Limb (tissue), 2 donors: Measurements from ENCODE around the gene MBP.

Source experiments
- DNase-seq, 2 donors: peaks; one replicate each; pipeline ENCODE4 v3.0.0-alpha.2; 2016; ENCODE audit errors: extremely low spot score in 2 of 2

MBP gene

GRCh38 chr18:77114415-77115191, 18.0 kb downstream of the MBP start:
- DNase-seq = peak in 1 of 2 donors; percentile 32

- DNase-seq = no peak
Measured at GRCh38 chr18:77114152-77114414, 18.5 kb downstream of the MBP start.

- DNase-seq = peak in 1 of 2 donors; percentile 10
Measured at GRCh38 chr18:77113361-77114151, 19.0 kb downstream of the MBP start.

- no peak for DNase-seq
Measured at GRCh38 chr18:77112747-77113092, 19.9 kb downstream of the MBP start.

GRCh38 chr18:77111951-77112746, 20.4 kb downstream of the MBP start:
- DNase-seq = peak in 1 of 2 donors; percentile 21

- peak in 1 of 2 donors; percentile 20 for DNase-seq
Measured at GRCh38 chr18:77111449-77111848, 21.1 kb downstream of the MBP start.

GRCh38 chr18:77110936-77111335, 21.6 kb downstream of the MBP start:
- peak in 1 of 2 donors; percentile 11 for DNase-seq

- peak in 1 of 2 donors; percentile 14 for DNase-seq
Measured at GRCh38 chr18:77110400-77110799, 22.2 kb downstream of the MBP start.

- DNase-seq = no peak
Measured at GRCh38 chr18:77109648-77110019, 22.9 kb downstream of the MBP start.

GRCh38 chr18:77108821-77109647, 23.5 kb downstream of the MBP start:
- peak in 1 of 2 donors; percentile 9 for DNase-seq

- peak; percentile 49 to 67 for DNase-seq
Measured at GRCh38 chr18:77108001-77108692, 24.4 kb downstream of the MBP start.

- DNase-seq = no peak
Measured at GRCh38 chr18:77107292-77107691, 25.3 kb downstream of the MBP start.

GRCh38 chr18:77106331-77106730, 26.3 kb downstream of the MBP start:
- no peak for DNase-seq

GRCh38 chr18:77105680-77106079, 26.9 kb downstream of the MBP start:
- DNase-seq = no peak

- no peak for DNase-seq
Measured at GRCh38 chr18:77105028-77105427, 27.6 kb downstream of the MBP start.

- no peak for DNase-seq
Measured at GRCh38 chr18:77103991-77104531, 28.5 kb downstream of the MBP start.

GRCh38 chr18:77103187-77103850, 29.3 kb downstream of the MBP start:
- DNase-seq = no peak

GRCh38 chr18:77102259-77103040, 30.1 kb downstream of the MBP start:
- DNase-seq = peak in 1 of 2 donors; percentile 70
